HepG2 (cell line): ENCODE measurements around the gene C1S. TPM values are rescaled to one million over a fixed set of nuclear protein-coding genes. Genes with fewer than 3 reads are reported as not detected.

Source experiments
- DZIP1 ChIP-seq: sonication (generic); formaldehyde crosslinking; IDR thresholded peaks from 2 replicates; pipeline ENCODE4 v1.5.0; 2020; ENCODE audit warnings: mild to moderate bottlenecking, missing genetic modification reagents
- FOXJ3 ChIP-seq: sonication (generic); formaldehyde crosslinking; IDR thresholded peaks from 2 replicates; pipeline ENCODE4 v1.4.0; 2020; ENCODE audit warnings: missing genetic modification reagents, mild to moderate bottlenecking, borderline replicate concordance
- FOXK1 ChIP-seq: sonication (generic); formaldehyde crosslinking; IDR thresholded peaks from 2 replicates; pipeline ENCODE4 v1.4.0; 2020; ENCODE audit warnings: low read depth, missing genetic modification reagents, borderline replicate concordance
- HMG20B ChIP-seq: conservative IDR thresholded peaks from 2 replicates; pipeline ENCODE4 v1.6.1; 2016; ENCODE audit warnings: missing genetic modification reagents, missing compliant biosample characterization
- JARID2 ChIP-seq: sonication (generic); formaldehyde crosslinking; IDR thresholded peaks from 2 replicates; pipeline ENCODE4 v1.8.1; 2023; ENCODE audit warnings: missing genetic modification reagents, inconsistent platforms; ENCODE audit not compliant: insufficient replicate concordance
- MXI1 ChIP-seq: IDR thresholded peaks from 3 replicates; pipeline ENCODE4 v1.6.1; 2012; ENCODE audit warnings: low read depth, low read length, inconsistent platforms, borderline replicate concordance
- REPIN1 ChIP-seq: sonication (generic); formaldehyde crosslinking; IDR thresholded peaks from 2 replicates; pipeline ENCODE4 v1.8.0; 2022; ENCODE audit warnings: missing genetic modification reagents, low read depth, mild to moderate bottlenecking, borderline replicate concordance
- RNF219 ChIP-seq: sonication (generic); formaldehyde crosslinking; IDR thresholded peaks from 2 replicates; pipeline ENCODE4 v1.5.0; 2020; ENCODE audit warnings: mild to moderate bottlenecking, missing genetic modification reagents
- SYNCRIP ChIP-seq: fragments of 200-400 bp; formaldehyde crosslinking; IDR thresholded peaks from 2 replicates; pipeline ENCODE4 v1.6.1; 2018; ENCODE audit warnings: mild to moderate bottlenecking, low read depth, low read length; ENCODE audit not compliant: insufficient read depth
- ZNF430 ChIP-seq: sonication (generic); formaldehyde crosslinking; IDR thresholded peaks from 2 replicates; pipeline ENCODE4 v1.9.0; 2021; ENCODE audit warnings: mild to moderate bottlenecking, missing genetic modification reagents
- ZNF629 ChIP-seq: sonication (generic); formaldehyde crosslinking; conservative IDR thresholded peaks from 2 replicates; pipeline ENCODE4 v1.5.0; 2020; ENCODE audit warnings: missing genetic modification reagents
- ZNF709 ChIP-seq: sonication (generic); formaldehyde crosslinking; IDR thresholded peaks from 2 replicates; pipeline ENCODE4 v1.5.0; 2020; ENCODE audit warnings: mild to moderate bottlenecking, missing genetic modification reagents
- ZSCAN12 ChIP-seq: sonication (generic); formaldehyde crosslinking; IDR thresholded peaks from 2 replicates; pipeline ENCODE4 v1.9.0; 2021; ENCODE audit warnings: mild to moderate bottlenecking, missing genetic modification reagents
- polyA plus RNA-seq, 8 experiments: library from polyadenylated mRNA; depleted of rRNA in 3 of 8; stranded (reverse) in 7 of 8; unstranded in 1 of 8; fragments of >200 nt; fragmentation: Illumina TruSeq in 4 of 8; extraction: Trizol in 4 of 8; gene quantifications; 2 replicates each; pipeline versions ENCODE4 v1.2.1 to v1.2.3, GENCODE V29; 2011 to 2016; ENCODE audit warnings: low read depth in 4 of 8, missing spikeins in 1 of 8, mixed read lengths in 1 of 8; ENCODE audit not compliant: insufficient read depth in 1 of 8
- total RNA-seq, 5 experiments: library from RNA; depleted of rRNA; stranded (reverse); fragments of >200 nt; fragmentation: Illumina TruSeq; extraction: Trizol; gene quantifications; 2 replicates each; pipeline ENCODE4 v1.2.3, GENCODE V29; 2016; ENCODE audit warnings: low read depth in 1 of 5
- TF ChIP-seq, protein P1 (sequence below): sonication (generic); formaldehyde crosslinking; IDR thresholded peaks from 2 replicates; pipeline ENCODE4 v1.8.1; 2023; ENCODE audit warnings: mild to moderate bottlenecking, missing genetic modification reagents
- TF ChIP-seq, protein P2 (sequence below): IDR thresholded peaks from 2 replicates; pipeline ENCODE4 v1.6.1; 2016; ENCODE audit warnings: missing compliant biosample characterization, missing genetic modification reagents, borderline replicate concordance
- TF ChIP-seq, protein P3 (sequence below): sonication (generic); formaldehyde crosslinking; IDR thresholded peaks from 2 replicates; pipeline ENCODE4 v1.4.0; 2020; ENCODE audit warnings: mild to moderate bottlenecking, missing genetic modification reagents

The C1S gene
- total and polyA plus RNA-seq, 2 of the 13 experiments (the other 11 are each of a cell fraction or from before 2014, with no cell fraction given) = 14.5 to 18.2 TPM

DNA sequence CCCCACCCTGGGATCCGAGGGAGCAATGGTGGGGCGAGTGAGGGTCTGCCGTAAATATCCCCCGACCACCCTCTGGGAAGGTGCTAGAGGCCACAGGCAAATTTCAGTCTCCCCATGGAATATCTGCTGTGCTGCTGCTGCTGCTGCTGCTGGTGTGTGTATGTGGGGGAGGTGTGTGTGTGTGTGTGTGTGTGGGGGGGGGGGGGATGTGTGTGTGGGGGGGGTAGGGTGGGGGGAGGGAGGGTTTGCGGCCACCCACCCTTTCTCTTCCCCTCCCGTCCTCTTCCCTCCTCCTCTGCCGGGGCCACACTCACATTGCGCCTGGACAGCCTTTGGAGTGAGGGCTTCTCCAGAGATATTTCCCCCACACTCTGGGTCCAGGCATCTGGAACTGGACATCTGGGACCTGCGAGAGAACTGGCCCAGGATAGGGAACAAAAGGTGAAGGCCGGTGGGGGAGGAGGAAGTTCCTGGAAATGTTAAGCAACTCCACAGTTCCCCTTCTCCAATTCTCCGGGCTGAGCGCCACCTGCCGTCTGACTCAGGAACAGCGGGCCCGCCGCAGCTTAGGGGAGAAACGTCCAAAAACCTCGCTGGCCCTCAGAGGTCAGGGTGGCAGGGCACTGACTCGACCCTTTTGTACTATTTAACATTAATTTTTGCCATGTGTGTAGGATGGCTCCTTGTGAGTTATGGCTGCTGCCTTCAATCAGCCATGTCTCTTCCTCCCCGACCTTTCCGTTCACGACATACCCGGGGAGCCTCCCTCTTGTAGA, 48.5 kb downstream of the C1S start, which contains the start of gene C1RL (continued):
- TF ChIP-seq, protein P1, sequence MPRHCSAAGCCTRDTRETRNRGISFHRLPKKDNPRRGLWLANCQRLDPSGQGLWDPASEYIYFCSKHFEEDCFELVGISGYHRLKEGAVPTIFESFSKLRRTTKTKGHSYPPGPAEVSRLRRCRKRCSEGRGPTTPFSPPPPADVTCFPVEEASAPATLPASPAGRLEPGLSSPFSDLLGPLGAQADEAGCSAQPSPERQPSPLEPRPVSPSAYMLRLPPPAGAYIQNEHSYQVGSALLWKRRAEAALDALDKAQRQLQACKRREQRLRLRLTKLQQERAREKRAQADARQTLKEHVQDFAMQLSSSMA = no peak; the same call in 1 of the 2 replicates
- TF ChIP-seq ZSCAN12 (CRISPR knock-in tag) (no peak), ZNF709 (no peak), ZNF430 (peak; percentile 10; the same call in 1 of the 2 replicates), JARID2 (CRISPR knock-in tag) (no peak), FOXK1 (CRISPR knock-in tag) (peak; percentile 21; the same call in 1 of the 2 replicates), MXI1 (peak; percentile 38; the same call in 1 of the 3 replicates), REPIN1 (CRISPR knock-in tag) (peak; percentile 75; the same call in 1 of the 2 replicates), ZNF629 (CRISPR knock-in tag) (no peak), SYNCRIP (no peak), HMG20B (CRISPR knock-in tag) (peak; percentile 57; the same call in 1 of the 2 replicates), DZIP1 (CRISPR knock-in tag) (no peak), FOXJ3 (CRISPR knock-in tag) (no peak), RNF219 (no peak)
- TF ChIP-seq, protein P2, sequence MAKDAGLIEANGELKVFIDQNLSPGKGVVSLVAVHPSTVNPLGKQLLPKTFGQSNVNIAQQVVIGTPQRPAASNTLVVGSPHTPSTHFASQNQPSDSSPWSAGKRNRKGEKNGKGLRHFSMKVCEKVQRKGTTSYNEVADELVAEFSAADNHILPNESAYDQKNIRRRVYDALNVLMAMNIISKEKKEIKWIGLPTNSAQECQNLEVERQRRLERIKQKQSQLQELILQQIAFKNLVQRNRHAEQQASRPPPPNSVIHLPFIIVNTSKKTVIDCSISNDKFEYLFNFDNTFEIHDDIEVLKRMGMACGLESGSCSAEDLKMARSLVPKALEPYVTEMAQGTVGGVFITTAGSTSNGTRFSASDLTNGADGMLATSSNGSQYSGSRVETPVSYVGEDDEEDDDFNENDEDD (CRISPR knock-in tag) = no peak
- TF ChIP-seq, protein P3, sequence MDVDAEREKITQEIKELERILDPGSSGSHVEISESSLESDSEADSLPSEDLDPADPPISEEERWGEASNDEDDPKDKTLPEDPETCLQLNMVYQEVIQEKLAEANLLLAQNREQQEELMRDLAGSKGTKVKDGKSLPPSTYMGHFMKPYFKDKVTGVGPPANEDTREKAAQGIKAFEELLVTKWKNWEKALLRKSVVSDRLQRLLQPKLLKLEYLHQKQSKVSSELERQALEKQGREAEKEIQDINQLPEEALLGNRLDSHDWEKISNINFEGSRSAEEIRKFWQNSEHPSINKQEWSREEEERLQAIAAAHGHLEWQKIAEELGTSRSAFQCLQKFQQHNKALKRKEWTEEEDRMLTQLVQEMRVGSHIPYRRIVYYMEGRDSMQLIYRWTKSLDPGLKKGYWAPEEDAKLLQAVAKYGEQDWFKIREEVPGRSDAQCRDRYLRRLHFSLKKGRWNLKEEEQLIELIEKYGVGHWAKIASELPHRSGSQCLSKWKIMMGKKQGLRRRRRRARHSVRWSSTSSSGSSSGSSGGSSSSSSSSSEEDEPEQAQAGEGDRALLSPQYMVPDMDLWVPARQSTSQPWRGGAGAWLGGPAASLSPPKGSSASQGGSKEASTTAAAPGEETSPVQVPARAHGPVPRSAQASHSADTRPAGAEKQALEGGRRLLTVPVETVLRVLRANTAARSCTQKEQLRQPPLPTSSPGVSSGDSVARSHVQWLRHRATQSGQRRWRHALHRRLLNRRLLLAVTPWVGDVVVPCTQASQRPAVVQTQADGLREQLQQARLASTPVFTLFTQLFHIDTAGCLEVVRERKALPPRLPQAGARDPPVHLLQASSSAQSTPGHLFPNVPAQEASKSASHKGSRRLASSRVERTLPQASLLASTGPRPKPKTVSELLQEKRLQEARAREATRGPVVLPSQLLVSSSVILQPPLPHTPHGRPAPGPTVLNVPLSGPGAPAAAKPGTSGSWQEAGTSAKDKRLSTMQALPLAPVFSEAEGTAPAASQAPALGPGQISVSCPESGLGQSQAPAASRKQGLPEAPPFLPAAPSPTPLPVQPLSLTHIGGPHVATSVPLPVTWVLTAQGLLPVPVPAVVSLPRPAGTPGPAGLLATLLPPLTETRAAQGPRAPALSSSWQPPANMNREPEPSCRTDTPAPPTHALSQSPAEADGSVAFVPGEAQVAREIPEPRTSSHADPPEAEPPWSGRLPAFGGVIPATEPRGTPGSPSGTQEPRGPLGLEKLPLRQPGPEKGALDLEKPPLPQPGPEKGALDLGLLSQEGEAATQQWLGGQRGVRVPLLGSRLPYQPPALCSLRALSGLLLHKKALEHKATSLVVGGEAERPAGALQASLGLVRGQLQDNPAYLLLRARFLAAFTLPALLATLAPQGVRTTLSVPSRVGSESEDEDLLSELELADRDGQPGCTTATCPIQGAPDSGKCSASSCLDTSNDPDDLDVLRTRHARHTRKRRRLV (CRISPR knock-in tag) = no peak
